ENCODE results near the gene PDZK1IP1. TPM values are rescaled to one million over a fixed set of nuclear protein-coding genes. Genes with fewer than 3 reads are reported as not detected.
A peak's percentile ranks its signal among the peaks of the same experiment; 100 is the strongest.

The PDZK1IP1 gene, protein sequence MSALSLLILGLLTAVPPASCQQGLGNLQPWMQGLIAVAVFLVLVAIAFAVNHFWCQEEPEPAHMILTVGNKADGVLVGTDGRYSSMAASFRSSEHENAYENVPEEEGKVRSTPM
- not detected in 2 replicates for total RNA-seq
- long read RNA-seq = 0 reads

DNA sequence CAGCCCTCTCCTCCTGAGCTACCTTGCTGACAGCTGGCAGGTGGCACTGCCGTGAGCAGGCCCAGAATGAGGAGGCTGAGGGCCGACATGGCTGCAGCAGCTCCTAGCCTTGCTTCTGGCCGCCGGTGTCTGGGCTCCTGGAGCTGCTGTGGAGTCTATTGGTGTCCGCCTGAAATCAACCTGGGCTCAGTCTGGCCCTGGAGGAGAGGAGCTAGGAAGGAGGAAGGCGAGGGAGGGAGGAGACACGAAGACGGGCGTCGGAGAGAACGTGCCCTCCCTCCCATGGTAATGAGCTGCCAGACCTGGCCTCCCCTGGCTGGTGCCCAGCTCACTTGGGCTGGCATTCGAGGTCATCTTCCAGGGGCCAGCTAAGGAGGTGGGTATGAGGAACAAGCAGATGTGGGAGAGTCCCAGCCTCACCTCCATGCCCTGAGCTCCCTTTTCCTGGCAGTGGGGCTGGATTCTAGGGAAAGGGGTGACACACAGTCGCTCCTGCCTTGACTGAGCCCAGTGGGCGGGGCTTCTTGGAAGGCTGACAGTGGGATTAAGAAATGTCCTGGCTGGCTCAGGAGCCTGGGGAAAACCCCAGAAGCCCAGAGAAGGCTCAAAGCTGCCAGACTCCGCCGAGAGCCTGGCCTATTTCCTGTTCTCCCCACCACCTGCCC, at the start of gene PDZK1IP1:
TSS of gene PDZK1IP1 (minus strand) at position 193 of the 665 bp plus-strand sequence. CDS start at position 89, 104 bp downstream.
- H3K4me1 Mint-ChIP-seq (ENCODE audit: low read depth) = peaks cover 13% of the 10 kb centered on the region
- H3K27ac Mint-ChIP-seq = no peak within 1 kb of the TSS
- H3K36me3 Mint-ChIP-seq (ENCODE audit: insufficient read depth) = no peaks in the 10 kb centered on the region
- TF ChIP-seq, protein P1, sequence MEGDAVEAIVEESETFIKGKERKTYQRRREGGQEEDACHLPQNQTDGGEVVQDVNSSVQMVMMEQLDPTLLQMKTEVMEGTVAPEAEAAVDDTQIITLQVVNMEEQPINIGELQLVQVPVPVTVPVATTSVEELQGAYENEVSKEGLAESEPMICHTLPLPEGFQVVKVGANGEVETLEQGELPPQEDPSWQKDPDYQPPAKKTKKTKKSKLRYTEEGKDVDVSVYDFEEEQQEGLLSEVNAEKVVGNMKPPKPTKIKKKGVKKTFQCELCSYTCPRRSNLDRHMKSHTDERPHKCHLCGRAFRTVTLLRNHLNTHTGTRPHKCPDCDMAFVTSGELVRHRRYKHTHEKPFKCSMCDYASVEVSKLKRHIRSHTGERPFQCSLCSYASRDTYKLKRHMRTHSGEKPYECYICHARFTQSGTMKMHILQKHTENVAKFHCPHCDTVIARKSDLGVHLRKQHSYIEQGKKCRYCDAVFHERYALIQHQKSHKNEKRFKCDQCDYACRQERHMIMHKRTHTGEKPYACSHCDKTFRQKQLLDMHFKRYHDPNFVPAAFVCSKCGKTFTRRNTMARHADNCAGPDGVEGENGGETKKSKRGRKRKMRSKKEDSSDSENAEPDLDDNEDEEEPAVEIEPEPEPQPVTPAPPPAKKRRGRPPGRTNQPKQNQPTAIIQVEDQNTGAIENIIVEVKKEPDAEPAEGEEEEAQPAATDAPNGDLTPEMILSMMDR (IDR thresholded peaks at IDR 0.05; ENCODE audit: unreplicated experiment) = no peak
- H3K9me3 Mint-ChIP-seq (ENCODE audit: low read depth) = no peaks in the 10 kb centered on the region
- no peak within 1 kb of the TSS for H3K4me3 Mint-ChIP-seq (ENCODE audit: low read depth)
- DNase-seq (ENCODE audit: low spot score, unreplicated experiment) = peak; percentile 6
- peaks cover 7% of the 10 kb centered on the region for H3K27me3 Mint-ChIP-seq

DNA sequence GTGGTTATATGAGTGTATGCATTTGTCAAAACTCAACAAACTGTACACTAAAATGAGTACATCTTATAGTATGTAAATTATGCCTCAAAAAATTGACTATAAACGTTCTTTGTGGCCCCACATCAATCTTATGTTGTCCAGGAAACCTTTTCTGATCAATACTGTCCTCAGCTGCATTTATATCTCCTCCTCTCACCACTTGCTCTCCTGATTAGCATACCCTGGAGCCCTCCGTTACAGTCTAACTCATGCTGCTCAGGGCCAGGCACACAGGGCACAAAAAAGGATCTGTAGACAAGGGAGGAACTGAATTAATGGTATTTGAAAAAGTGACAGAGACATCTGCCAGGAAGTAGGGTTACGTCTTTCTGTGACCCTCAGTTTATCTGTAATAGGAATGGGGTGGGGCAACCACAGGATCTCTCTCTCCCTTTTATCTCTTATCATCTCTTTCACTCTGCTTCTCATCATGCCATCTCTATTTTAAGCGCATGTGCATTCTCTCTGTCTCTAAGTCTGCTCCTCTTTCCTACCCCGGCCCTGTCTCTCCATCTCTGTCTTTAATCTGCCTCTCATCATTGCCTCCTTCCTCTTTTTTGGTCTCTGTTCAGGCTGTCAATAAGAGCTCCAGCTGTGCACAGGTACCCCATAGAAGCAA, 49.2 kb upstream of the PDZK1IP1 start:
- no peaks in the 10 kb centered on the region for H3K4me1 Mint-ChIP-seq (ENCODE audit: low read depth)
- no peaks in the 10 kb centered on the region for H3K36me3 Mint-ChIP-seq (ENCODE audit: insufficient read depth)
- peaks cover 80% of the 10 kb centered on the region for H3K27me3 Mint-ChIP-seq
- no peak for DNase-seq (ENCODE audit: low spot score, unreplicated experiment)
- H3K27ac Mint-ChIP-seq = no peak overlapping the region
- no peak overlapping the region for H3K4me3 Mint-ChIP-seq (ENCODE audit: low read depth)
- TF ChIP-seq, protein P1 (IDR thresholded peaks at IDR 0.05; ENCODE audit: unreplicated experiment) = no peak
- H3K9me3 Mint-ChIP-seq (ENCODE audit: low read depth) = no peaks in the 10 kb centered on the region

DNA sequence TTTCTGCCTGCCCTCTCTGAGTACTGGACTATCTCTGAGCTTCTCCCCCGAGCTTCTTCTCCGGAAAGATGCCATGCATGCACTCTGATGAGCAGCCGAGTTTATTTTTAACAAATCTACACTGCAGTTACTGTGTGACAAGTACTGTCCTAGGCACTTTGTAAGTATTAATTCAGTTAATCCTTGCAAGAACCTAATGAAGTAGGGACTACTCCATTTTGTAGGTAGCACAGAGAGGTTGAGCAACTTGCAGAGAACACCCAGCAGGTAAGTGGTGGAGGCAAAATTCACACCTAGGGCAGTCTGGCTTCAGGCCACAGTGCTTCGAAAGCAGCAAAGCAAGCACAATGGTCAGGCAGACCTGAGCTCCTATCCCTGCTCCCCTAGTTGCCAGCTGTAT, 46.0 kb upstream of the PDZK1IP1 start:
- Mint-ChIP-seq H3K4me1 (ENCODE audit: low read depth) (peaks cover 7% of the 10 kb centered on the region), H3K9me3 (ENCODE audit: low read depth) (no peaks in the 10 kb centered on the region), H3K36me3 (ENCODE audit: insufficient read depth) (no peaks in the 10 kb centered on the region), H3K27ac (no peak overlapping the region), H3K27me3 (peaks cover 82% of the 10 kb centered on the region), H3K4me3 (ENCODE audit: low read depth) (no peak overlapping the region)
- no peak for DNase-seq (ENCODE audit: low spot score, unreplicated experiment)
- TF ChIP-seq, protein P1 (IDR thresholded peaks at IDR 0.05; ENCODE audit: unreplicated experiment) = no peak

DNA sequence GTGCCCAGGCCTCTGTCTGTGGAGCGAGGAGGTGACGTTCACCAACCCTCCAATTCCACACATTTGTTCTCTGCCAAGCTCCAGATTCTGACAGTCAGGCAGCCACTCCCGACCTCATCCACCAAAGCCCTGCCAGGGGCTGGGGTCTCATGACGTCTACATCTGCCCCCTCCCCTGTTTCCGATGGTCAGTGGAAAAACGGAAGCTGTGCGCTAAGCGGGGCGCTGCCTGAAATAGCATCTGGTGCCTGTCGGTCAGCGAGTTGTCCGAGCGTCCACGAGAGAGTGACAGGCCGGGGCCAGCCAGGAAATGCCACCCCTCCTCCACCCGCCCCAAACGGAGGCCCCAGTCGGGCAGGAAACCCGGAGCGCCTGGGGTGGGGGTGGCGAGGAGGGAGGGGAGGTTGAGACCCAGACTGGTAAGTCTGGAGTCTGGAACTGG, 45.4 kb upstream of the PDZK1IP1 start:
- Mint-ChIP-seq H3K27me3 (peaks cover 85% of the 10 kb centered on the region), H3K36me3 (ENCODE audit: insufficient read depth) (no peaks in the 10 kb centered on the region), H3K9me3 (ENCODE audit: low read depth) (no peaks in the 10 kb centered on the region), H3K4me1 (ENCODE audit: low read depth) (peaks cover 7% of the 10 kb centered on the region), H3K27ac (no peak overlapping the region), H3K4me3 (ENCODE audit: low read depth) (no peak overlapping the region)
- TF ChIP-seq, protein P1 (IDR thresholded peaks at IDR 0.05; ENCODE audit: unreplicated experiment) = no peak
- no peak for DNase-seq (ENCODE audit: low spot score, unreplicated experiment)

DNA sequence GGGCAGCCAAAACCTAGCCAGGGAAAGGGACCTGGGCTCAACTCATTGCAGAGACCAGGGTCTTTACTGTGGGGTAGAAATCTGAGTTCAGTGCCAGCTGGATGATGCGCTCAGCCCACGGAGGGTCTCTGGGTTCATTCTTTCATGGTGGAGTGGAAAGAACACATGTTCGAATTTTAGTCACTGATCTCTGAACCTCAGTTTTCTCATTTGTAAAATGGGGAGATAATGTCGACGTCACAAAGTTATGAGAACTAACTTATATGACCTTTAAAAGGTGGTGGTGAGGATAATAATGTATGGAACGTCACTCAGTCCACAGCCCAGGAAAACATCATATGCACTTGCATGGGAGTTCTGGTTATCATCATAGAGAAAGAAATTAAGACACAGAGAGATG, 43.4 kb upstream of the PDZK1IP1 start:
- no peak for DNase-seq (ENCODE audit: low spot score, unreplicated experiment)
- no peak overlapping the region for H3K27ac Mint-ChIP-seq
- H3K27me3 Mint-ChIP-seq = peaks cover 93% of the 10 kb centered on the region
- H3K4me3 Mint-ChIP-seq (ENCODE audit: low read depth) = no peak overlapping the region
- H3K9me3 Mint-ChIP-seq (ENCODE audit: low read depth) = no peaks in the 10 kb centered on the region
- no peaks in the 10 kb centered on the region for H3K36me3 Mint-ChIP-seq (ENCODE audit: insufficient read depth)
- H3K4me1 Mint-ChIP-seq (ENCODE audit: low read depth) = peaks cover 7% of the 10 kb centered on the region
- TF ChIP-seq, protein P1 (IDR thresholded peaks at IDR 0.05; ENCODE audit: unreplicated experiment) = no peak
